ENCODE results near the gene PIGQ. TPM values are rescaled to one million over a fixed set of nuclear protein-coding genes. Genes with fewer than 3 reads are reported as not detected.
A peak's percentile ranks its signal among the peaks of the same experiment; 100 is the strongest.

The PIGQ gene
- total RNA-seq, 1 donor from 2014 or later, result 46.6 TPM

DNA sequence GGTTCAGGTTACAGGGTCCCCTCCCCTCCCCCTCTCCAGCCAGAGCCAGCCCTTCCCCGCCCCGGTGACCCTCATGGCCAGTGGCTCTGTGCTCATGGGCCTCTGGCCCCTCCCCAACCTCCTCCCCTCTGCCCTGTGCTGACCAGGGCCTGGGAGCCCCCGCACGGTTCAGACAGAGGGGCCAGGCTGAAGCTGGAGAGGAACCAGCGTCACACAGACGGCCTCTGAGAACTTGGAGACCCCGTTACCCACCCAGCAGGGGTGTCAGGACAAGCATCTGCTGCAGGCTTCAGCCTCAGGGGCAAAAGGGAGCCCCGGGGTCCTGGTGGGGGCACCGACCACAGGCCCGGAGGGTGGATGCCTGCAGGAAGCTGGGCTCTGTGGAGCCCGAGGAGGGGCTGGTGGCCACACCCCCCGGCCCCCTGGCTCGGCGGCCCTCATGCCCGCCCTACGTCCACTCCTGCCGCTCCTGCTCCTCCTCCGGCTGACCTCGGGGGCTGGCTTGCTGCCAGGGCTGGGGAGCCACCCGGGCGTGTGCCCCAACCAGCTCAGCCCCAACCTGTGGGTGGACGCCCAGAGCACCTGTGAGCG is 61.1 kb downstream of the PIGQ start, which contains the start of gene WFIKKN1:
Gene WFIKKN1, plus strand, starts transcription at position 171 of the 591 bp plus-strand sequence. Its CDS starts 269 bp downstream, at position 440.
- ATAC-seq (peak; percentile 11), DNase-seq (ENCODE audit: low spot score) (peak; percentile 55)
- intact Hi-C loops (cut with DNase I), result no loop called here

DNA sequence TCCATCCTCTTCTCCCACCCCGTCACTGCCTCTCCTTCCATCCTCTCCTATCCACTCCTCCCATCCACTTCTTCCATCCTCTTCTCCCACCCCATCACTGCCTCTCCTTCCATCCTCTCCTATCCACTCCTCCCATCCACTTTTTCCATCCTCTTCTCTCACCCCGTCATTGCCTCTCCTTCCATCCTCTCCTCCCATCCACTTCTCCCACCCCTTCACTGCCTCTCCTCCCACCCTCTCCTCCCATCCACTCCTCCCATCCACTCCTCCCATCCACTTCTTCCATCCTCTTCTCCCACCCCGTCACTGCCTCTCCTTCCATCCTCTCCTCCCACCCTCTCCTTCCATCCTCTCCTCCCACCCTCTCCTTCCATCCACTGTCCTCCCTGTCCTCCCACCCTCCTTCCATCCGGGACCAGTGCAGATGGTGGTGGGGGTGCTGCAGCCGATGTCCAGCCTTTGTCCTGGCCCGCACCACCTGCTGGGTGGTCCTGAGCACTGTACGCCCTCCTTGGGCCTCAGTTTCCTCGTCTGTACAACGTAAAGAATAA is 62.1 kb downstream of the PIGQ start:
- intact Hi-C loops (cut with DNase I), result no loop called here
- ATAC-seq (no peak), DNase-seq (ENCODE audit: low spot score) (no peak)

DNA sequence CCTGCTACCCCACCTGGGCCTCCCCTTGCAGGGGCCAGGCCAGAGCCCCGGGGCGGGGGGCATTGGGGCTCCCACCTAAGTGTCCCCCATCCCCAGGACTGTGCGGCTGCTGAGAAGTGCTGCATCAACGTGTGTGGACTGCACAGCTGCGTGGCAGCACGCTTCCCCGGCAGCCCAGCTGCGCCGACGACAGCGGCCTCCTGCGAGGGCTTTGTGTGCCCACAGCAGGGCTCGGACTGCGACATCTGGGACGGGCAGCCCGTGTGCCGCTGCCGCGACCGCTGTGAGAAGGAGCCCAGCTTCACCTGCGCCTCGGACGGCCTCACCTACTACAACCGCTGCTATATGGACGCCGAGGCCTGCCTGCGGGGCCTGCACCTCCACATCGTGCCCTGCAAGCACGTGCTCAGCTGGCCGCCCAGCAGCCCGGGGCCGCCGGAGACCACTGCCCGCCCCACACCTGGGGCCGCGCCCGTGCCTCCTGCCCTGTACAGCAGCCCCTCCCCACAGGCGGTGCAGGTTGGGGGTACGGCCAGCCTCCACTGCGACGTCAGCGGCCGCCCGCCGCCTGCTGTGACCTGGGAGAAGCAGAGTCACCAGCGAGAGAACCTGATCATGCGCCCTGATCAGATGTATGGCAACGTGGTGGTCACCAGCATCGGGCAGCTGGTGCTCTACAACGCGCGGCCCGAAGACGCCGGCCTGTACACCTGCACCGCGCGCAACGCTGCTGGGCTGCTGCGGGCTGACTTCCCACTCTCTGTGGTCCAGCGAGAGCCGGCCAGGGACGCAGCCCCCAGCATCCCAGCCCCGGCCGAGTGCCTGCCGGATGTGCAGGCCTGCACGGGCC is 62.9 kb downstream of the PIGQ start:
- ATAC-seq, result no peak
- intact Hi-C loops (cut with DNase I), result no loop called here
- no peak for DNase-seq (ENCODE audit: low spot score)

DNA sequence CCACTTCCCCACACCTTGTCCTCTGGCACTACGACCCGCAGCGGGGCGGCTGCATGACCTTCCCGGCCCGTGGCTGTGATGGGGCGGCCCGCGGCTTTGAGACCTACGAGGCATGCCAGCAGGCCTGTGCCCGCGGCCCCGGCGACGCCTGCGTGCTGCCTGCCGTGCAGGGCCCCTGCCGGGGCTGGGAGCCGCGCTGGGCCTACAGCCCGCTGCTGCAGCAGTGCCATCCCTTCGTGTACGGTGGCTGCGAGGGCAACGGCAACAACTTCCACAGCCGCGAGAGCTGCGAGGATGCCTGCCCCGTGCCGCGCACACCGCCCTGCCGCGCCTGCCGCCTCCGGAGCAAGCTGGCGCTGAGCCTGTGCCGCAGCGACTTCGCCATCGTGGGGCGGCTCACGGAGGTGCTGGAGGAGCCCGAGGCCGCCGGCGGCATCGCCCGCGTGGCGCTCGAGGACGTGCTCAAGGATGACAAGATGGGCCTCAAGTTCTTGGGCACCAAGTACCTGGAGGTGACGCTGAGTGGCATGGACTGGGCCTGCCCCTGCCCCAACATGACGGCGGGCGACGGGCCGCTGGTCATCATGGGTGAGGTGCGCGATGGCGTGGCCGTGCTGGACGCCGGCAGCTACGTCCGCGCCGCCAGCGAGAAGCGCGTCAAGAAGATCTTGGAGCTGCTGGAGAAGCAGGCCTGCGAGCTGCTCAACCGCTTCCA is 63.7 kb downstream of the PIGQ start:
- no peak for DNase-seq (ENCODE audit: low spot score)
- no peak for ATAC-seq
- intact Hi-C loops (cut with DNase I), result no loop called here

Small RNAs within 50 kb of the gene (microRNA-seq; reads per million reads assigned to microRNA genes)
- gene MIR3176 (1.1 reads per million), gene MIR5587 (not detected)

Other genes with a start within 250 kb of the PIGQ start
- 20.1 TPM for gene AXIN1, start 217.2 kb upstream of the PIGQ start, total RNA-seq
- gene MRPL28, start 199.4 kb upstream of the PIGQ start, total RNA-seq, result 32.5 TPM
- 29.0 TPM for gene PGAP6, start 188.0 kb upstream of the PIGQ start, total RNA-seq
- gene NME4, start 172.8 kb upstream of the PIGQ start, total RNA-seq, result 68.3 TPM
- gene DECR2, start 168.1 kb upstream of the PIGQ start, total RNA-seq, result 10.4 TPM
- gene RAB11FIP3, start 144.3 kb upstream of the PIGQ start, total RNA-seq, result 56.0 TPM
- gene CAPN15, start 42.3 kb upstream of the PIGQ start, total RNA-seq, result 35.2 TPM
- not detected for gene PRR35, start 9.6 kb upstream of the PIGQ start, total RNA-seq
- 1.2 TPM for gene NHLRC4, start 3.0 kb upstream of the PIGQ start, total RNA-seq
- 22.5 TPM for gene RAB40C, start 20.1 kb downstream of the PIGQ start, total RNA-seq
- 1.5 TPM for gene WFIKKN1, start 61.0 kb downstream of the PIGQ start, total RNA-seq
- 54.1 TPM for gene METTL26, start 66.3 kb downstream of the PIGQ start, total RNA-seq
- 15.5 TPM for gene MCRIP2, start 71.9 kb downstream of the PIGQ start, total RNA-seq
- gene WDR90, start 79.4 kb downstream of the PIGQ start, total RNA-seq, result 33.3 TPM
- 95.9 TPM for gene RHOT2, start 98.2 kb downstream of the PIGQ start, total RNA-seq
- gene RHBDL1, start 105.7 kb downstream of the PIGQ start, total RNA-seq, result 1.6 TPM
- gene STUB1, start 110.4 kb downstream of the PIGQ start, total RNA-seq, result 80.2 TPM
- 36.1 TPM for gene JMJD8, start 114.4 kb downstream of the PIGQ start, total RNA-seq
- 10.1 TPM for gene WDR24, start 120.4 kb downstream of the PIGQ start, total RNA-seq
- 6.5 TPM for gene FBXL16, start 135.8 kb downstream of the PIGQ start, total RNA-seq
- gene METRN, start 145.2 kb downstream of the PIGQ start, total RNA-seq, result 120 TPM
- gene ANTKMT, start 151.2 kb downstream of the PIGQ start, total RNA-seq, result 26.3 TPM
- 2.1 TPM for gene CCDC78, start 156.5 kb downstream of the PIGQ start, total RNA-seq
- gene HAGHL, start 157.1 kb downstream of the PIGQ start, total RNA-seq, result 6.5 TPM
- 26.9 TPM for gene CIAO3, start 171.0 kb downstream of the PIGQ start, total RNA-seq
- gene MSLN, start 190.8 kb downstream of the PIGQ start, total RNA-seq, result 2.9 TPM
- gene RPUSD1, start 218.4 kb downstream of the PIGQ start, total RNA-seq, result 11.4 TPM
- 18.9 TPM for gene CHTF18, start 218.7 kb downstream of the PIGQ start, total RNA-seq
- not detected for gene GNG13, start 230.8 kb downstream of the PIGQ start, total RNA-seq